AG04450 (cell line): ENCODE results near the gene CHADL. TPM values are rescaled to one million over a fixed set of nuclear protein-coding genes. Genes with fewer than 3 reads are reported as not detected.

Source experiments
- CTCF ChIA-PET: fragments of 300-600, 350-600 bp; formaldehyde crosslinking; extraction: SDS; loops from one replicate; lab custom pipeline; 2022; ENCODE audit warnings: antibody characterized with exemption, inconsistent platforms; lab: Charles Lee
- POLR2A ChIA-PET: fragments of 350-600 bp; formaldehyde crosslinking; extraction: SDS; loops from one replicate; lab custom pipeline; 2021; ENCODE audit warnings: antibody characterized with exemption, inconsistent platforms; lab: Yijun Ruan, JAX
- DNase-seq: peaks from one replicate; pipeline ENCODE4 v3.0.0-alpha.2; 2011; ENCODE audit warnings: low read depth, low spot score
- H3K27ac ChIP-seq: one replicate; pipeline ENCODE4 v1.5.1; 2012; ENCODE audit warnings: low read depth, low read length, control low read depth
- H3K27me3 ChIP-seq: one replicate; pipeline ENCODE4 v1.6.0; 2012; ENCODE audit warnings: low read length; ENCODE audit not compliant: control insufficient read depth, insufficient read depth
- H3K4me3 ChIP-seq: 2 replicates; pipeline ENCODE4 v1.5.1; 2011; ENCODE audit warnings: mild to moderate bottlenecking, low read depth, low read length, control low read depth
- H3K9me3 ChIP-seq: 2 replicates; pipeline ENCODE4 v1.5.1; 2012; ENCODE audit warnings: low read length; ENCODE audit not compliant: control insufficient read depth, insufficient read depth
- CTCF ChIP-seq: IDR thresholded peaks from 2 replicates; pipeline ENCODE4 v1.5.1; 2011; ENCODE audit warnings: low read depth, low read length, control low read depth, inconsistent platforms
- polyA plus RNA-seq: library from polyadenylated mRNA; depleted of rRNA; stranded (reverse); fragments of >200 nt; gene quantifications from 2 replicates; pipeline ENCODE4 v1.2.3, GENCODE V29; 2011

Gene CHADL
- polyA plus RNA-seq, 1 experiment: 0.24 TPM

- no peaks in the 10 kb centered on the region for H3K27me3 ChIP-seq
- no peak overlapping the region for H3K4me3 ChIP-seq
- no peaks in the 10 kb centered on the region for H3K9me3 ChIP-seq
- ChIA-PET POLR2A (no interaction called here), CTCF (no interaction called here)
- DNase-seq: no peak
- peak overlapping the region; percentile 31 for H3K27ac ChIP-seq
- TF ChIP-seq CTCF: no peak
Measured at GRCh38 chr22:41280065-41280464, 39.3 kb upstream of the CHADL start.

GRCh38 chr22:41274856-41275255, 34.1 kb upstream of the CHADL start:
- DNase-seq: no peak
- no peaks in the 10 kb centered on the region for H3K9me3 ChIP-seq
- no peak overlapping the region for H3K27ac ChIP-seq
- ChIA-PET CTCF (no interaction called here), POLR2A (no interaction called here)
- H3K27me3 ChIP-seq: no peaks in the 10 kb centered on the region
- no peak for TF ChIP-seq CTCF
- no peak overlapping the region for H3K4me3 ChIP-seq

GRCh38 chr22:41273128-41273527, 32.4 kb upstream of the CHADL start:
- Histone ChIP-seq H3K27ac (no peak overlapping the region), H3K9me3 (no peaks in the 10 kb centered on the region), H3K27me3 (no peaks in the 10 kb centered on the region), H3K4me3 (no peak overlapping the region)
- no peak for DNase-seq
- CTCF ChIA-PET: no interaction called here
- POLR2A ChIA-PET: interaction anchor here (0.7 kb wide), 1 partner anchor 12 kb away, joined by 4 read pairs; no protein-coding TSS in a partner anchor
- TF ChIP-seq CTCF: no peak

GRCh38 chr22:41271787-41272186, 31.1 kb upstream of the CHADL start:
- ChIA-PET POLR2A (no interaction called here), CTCF (no interaction called here)
- Histone ChIP-seq H3K4me3 (no peak overlapping the region), H3K27ac (peak overlapping the region; percentile 2), H3K9me3 (no peaks in the 10 kb centered on the region), H3K27me3 (no peaks in the 10 kb centered on the region)
- no peak for DNase-seq
- TF ChIP-seq CTCF: no peak

- no peak for DNase-seq
- no peak for TF ChIP-seq CTCF
- Histone ChIP-seq H3K9me3 (no peaks in the 10 kb centered on the region; the same call in 1 of the 2 replicates), H3K27me3 (no peaks in the 10 kb centered on the region), H3K27ac (no peak overlapping the region), H3K4me3 (no peak overlapping the region)
- ChIA-PET POLR2A (no interaction called here), CTCF (no interaction called here)
Measured at GRCh38 chr22:41267958-41268357, 27.2 kb upstream of the CHADL start.
